Tibial nerve (tissue), 3 donors: ENCODE results near the gene FYCO1.

Experiments used
- POLR2A ChIP-seq, 2 donors: fragments of 450-650 bp; IDR thresholded peaks; one replicate each; pipeline ENCODE4 v1.6.1; 2017; ENCODE audit warnings: antibody characterized with exemption in 2 of 2, mild to moderate bottlenecking in 2 of 2, moderate library complexity in 2 of 2
- TF ChIP-seq, protein P1 (sequence below), 5 experiments: fragments of 200-600 bp in 3 of 5; fragments of 450-650 bp in 2 of 5; sonication (generic) in 3 of 5; IDR thresholded peaks; one replicate each; pipeline ENCODE4 v1.5.1; 2016 to 2019; ENCODE audit warnings: antibody characterized with exemption in 5 of 5, mild to moderate bottlenecking in 3 of 5, moderate library complexity in 2 of 5

GRCh38 chr3:45967724-45968123 lies 27.9 kb downstream of the FYCO1 start:
- TF ChIP-seq, protein P1, sequence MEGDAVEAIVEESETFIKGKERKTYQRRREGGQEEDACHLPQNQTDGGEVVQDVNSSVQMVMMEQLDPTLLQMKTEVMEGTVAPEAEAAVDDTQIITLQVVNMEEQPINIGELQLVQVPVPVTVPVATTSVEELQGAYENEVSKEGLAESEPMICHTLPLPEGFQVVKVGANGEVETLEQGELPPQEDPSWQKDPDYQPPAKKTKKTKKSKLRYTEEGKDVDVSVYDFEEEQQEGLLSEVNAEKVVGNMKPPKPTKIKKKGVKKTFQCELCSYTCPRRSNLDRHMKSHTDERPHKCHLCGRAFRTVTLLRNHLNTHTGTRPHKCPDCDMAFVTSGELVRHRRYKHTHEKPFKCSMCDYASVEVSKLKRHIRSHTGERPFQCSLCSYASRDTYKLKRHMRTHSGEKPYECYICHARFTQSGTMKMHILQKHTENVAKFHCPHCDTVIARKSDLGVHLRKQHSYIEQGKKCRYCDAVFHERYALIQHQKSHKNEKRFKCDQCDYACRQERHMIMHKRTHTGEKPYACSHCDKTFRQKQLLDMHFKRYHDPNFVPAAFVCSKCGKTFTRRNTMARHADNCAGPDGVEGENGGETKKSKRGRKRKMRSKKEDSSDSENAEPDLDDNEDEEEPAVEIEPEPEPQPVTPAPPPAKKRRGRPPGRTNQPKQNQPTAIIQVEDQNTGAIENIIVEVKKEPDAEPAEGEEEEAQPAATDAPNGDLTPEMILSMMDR (IDR thresholded peaks at IDR 0.05) = no peak
- TF ChIP-seq POLR2A (IDR thresholded peaks at IDR 0.05) = no peak
